ENCODE measurements around the gene WWOX.
A peak's percentile ranks its signal among the peaks of the same experiment; 100 is the strongest.
"Not testable (repeated sequence)": the region's sequence is repeated elsewhere in the genome, so short reads cannot be mapped to it uniquely, and the experiment has no call there.

The WWOX gene

GRCh38 chr16:78666318-78666717 is 566.9 kb downstream of the WWOX start:
- DNase-seq: no peak

GRCh38 chr16:78667675-78668074 is 568.2 kb downstream of the WWOX start:
- DNase-seq: no peak

- no peak for DNase-seq
These were observed 568.9 kb downstream of the WWOX start for GRCh38 chr16:78668393-78668792.

GRCh38 chr16:78669994-78670393 is 570.5 kb downstream of the WWOX start:
- DNase-seq: peak; percentile 40

GRCh38 chr16:78672779-78673556 is 573.5 kb downstream of the WWOX start:
- no peak for DNase-seq

DNA sequence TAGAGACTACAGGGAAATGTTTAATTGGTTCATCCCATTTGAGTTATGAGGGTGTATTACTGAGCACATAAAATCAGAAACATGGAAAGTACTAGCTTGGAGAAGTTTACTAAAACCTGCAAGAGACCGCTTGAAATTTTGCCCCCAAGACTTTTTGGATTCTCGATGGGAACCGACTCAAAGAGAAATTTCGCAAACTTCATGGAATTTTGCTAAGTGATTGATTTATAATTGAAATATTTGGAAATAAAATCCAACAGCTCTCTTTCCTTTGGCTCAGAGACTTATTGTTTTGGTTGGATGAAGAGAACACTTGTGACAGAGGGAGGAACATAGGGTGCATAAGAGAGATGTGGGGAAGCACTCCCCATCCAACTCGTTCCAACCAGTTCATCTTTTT is 574.4 kb downstream of the WWOX start:
- no peak for DNase-seq

DNA sequence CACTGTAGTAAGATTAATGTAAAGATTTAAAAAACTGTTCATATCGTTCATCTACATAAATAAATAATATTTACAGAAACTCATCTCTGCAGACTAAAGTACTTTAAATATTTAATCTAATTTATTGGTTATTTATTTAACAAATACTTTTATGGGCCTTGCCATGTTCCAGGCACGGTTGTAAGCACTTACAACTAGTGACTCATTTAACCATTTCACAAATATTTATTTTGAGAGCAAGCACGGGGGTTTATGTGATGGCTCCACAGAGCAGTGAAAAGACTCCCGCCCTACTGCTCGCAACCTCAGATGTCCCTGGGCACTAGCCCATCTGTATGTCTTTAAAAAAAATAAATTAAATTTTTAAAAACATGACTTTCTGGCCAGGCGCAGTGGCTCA is 575.9 kb downstream of the WWOX start:
- DNase-seq: peak; percentile 74

DNA sequence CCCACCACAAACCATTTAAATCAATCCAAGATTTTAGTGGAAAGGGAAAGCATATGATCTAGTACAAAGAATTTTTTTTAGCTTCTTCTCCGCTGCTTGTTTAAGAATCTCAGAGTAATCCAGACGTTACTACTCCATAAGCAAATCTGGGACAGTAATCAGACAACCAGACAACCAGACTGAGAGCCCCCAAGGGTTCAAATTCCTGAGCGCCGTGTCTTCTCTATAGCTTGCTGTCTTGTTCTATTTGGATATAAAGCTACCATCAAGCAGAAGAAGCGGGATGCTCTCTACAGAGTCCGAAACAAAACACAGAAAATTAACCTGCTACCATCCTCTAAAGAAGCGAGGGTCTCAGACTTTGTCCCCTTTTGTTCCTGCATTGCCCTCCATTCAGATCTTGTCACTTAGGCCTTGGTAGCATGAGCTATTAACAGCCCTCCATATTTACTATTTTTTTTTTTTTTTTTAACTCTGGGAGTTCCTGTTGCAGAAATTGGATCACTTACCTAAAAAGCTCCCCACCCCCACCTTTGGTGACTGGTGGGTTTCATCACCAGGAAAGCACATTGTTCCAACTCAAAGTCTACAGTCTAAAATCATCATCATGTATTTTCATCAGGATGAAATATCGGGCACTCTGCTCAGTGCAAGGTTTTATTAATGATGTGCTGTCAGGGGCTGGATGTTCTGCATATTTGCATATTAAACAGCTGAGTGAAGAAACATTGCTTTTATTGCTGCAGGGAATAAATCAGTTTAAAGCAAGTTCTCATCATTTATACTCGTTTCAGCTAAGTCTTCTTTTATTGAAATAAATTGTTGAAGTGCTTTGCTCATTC is 576.7 kb downstream of the WWOX start:
- DNase-seq: peak; percentile 16

DNA sequence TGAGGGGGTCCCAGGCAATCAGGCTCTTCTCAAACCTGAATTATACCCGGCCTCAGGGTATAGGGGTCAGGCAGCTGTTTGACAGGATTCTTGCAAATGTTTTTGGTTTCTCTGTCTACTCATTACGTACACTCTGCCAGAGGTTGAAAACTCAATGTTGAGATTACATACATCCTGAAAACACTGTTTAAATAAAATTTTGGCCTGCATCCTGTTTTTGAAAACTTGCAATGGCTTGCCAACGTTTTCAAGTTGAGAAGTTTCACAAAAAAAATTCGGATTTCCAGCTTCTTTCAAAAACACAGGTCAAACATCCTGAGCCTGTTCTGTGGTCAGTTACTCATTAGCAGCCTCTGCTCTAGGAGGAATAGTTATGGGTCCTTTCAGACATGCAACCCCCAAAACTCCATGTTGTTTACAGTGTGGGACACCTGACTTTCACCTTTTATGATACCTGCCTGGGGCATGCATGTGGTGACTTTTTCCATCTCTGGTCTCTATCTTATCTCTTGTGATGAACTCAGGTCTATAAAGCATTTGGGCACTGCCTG is 577.8 kb downstream of the WWOX start:
- no peak for DNase-seq

DNA sequence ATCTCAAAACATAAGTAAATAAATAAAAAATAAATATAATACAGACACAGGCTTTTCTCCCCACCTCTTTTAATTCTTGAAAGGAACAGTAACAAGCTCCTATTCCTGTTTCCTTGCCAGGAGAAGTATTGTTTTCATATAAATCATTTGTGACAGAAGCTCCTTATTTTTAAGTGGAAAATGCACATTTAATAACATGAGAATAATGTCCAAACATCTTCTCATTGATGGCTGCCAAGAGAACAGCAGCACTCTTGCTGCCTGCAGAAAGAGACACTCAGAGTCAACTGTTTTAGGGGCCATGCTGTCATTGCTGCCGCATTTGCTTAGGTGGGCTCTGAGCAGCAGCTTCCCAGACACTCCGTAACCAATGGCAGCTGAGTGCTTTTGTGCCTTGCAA is 580.1 kb downstream of the WWOX start:
- DNase-seq: no peak

DNA sequence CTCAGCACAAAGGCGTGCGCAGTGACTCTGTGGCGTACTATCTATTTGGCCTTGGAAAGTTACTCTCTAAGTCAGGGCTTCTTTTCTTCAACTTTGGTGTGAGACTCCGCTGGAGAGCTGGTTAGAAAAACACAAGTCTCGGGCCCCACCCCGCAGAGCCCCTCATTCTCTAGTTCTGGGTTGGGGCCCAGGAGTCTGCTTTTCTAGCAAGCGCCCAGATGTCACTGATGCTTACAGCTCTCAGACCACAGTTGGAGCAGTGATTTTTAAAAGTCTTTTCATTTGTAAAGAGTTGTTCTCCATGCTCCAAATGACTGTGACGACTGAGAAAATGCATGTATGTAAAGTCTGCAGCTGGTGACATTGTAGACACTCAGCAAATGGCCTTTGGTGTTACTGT is 582.3 kb downstream of the WWOX start:
- no peak for DNase-seq

DNA sequence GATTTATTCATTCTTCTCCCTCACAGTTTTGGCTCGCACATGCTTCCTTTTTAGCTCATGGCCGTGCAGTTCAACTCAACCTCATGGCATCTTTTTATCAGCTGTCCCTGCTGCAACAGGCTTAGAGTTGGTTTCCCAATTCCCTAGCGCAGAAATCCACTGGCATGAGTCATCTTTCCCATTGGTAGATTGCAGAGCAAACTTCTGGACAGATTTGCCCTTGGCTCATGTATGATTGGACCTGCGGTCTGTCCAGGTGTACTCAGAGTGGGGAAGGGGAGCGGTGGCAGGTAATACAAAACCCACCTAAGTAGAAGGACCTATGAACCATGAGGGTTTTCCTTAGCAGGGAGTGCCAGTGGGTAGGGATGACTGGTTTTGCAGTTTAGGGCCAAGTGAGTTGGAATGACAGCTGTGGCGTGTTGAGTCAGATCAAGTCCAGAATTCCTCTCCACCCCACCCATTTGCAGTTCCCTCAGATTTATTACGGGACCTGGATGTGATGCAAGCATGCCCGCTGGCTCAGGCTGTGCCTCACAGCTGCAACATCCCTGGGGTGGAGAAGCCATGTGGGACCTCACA is 584.7 kb downstream of the WWOX start:
- DNase-seq: peak; percentile 97

DNA sequence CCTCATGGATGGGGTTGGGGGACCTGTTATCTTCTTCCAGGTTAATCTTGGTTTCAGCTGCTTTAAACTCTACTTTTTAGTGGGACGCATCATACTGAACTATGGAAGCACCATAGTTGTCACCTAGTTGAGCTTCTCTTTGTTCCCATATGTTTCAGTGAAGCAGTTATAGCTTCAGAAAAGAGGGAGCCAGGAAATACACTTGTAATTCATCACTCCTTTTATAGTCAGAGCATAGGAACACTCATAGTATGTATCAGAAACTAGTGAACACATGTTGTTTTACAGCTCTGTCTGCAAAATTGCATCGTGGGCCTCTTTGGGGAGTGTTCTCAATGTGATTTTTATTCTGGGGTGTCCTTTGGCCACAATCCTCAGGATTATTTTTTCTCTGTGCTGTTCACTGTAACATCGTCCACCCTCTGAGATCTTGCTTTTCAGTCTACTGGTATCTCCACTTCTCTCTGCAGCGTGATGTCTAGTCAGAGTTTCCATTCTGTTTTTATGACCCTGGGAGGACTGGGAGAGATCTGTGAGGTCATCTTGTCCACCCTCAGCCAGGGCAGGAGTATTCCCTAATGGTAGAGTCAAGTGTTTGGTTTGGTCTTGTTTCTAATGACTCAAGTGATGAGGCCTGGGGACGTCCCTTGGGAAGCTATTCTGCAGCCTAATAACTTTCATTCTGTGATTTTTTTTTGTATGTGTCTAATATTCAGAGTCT is 585.4 kb downstream of the WWOX start:
- peak; percentile 93 for DNase-seq

- DNase-seq: no peak
These were observed 587.1 kb downstream of the WWOX start for GRCh38 chr16:78686601-78687000.

DNA sequence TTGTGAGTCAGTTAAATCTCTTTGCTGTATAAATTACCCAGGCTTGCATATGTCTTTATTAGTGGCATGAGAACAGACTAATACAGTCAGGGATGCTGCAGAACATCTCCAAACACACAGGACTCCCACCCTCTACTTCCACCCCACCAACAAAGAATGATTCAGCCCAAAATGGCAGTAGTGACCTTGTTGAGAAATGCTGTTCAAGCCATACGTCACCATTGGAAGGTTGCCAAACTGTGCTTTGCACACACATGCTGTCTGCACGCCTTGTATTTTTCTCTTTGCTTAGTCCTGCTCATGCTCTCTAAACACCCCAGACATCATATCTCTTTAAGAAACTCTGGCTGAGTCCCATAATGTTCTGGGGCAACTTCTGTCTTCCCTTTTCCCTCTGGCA is 589.6 kb downstream of the WWOX start:
- peak; percentile 20 for DNase-seq

- no peak for DNase-seq
These were observed 590.1 kb downstream of the WWOX start for GRCh38 chr16:78689536-78689935.

- DNase-seq: no peak
These were observed 591.1 kb downstream of the WWOX start for GRCh38 chr16:78690510-78690909.

DNA sequence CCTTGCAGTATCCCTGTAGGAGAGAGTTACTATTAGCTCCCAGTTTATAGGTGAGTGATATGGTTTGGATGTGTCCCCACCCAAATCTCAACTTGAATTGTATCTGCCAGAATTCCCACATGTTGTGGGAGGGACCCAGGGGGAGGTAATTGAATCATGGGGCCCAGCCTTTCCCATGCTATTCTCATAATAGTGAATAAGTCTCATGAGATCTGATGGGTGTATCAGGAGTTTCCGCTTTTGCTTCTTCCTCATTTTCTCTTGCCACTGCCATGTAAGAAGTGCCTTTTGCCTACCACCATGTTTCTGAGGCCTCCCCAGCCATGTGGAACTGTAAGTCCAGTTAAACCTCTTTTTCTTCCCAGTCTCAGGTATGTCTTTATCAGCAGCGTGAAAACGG is 592.3 kb downstream of the WWOX start:
- not testable (repeated sequence) for DNase-seq

GRCh38 chr16:78693496-78693895 is 594.0 kb downstream of the WWOX start:
- no peak for DNase-seq

DNA sequence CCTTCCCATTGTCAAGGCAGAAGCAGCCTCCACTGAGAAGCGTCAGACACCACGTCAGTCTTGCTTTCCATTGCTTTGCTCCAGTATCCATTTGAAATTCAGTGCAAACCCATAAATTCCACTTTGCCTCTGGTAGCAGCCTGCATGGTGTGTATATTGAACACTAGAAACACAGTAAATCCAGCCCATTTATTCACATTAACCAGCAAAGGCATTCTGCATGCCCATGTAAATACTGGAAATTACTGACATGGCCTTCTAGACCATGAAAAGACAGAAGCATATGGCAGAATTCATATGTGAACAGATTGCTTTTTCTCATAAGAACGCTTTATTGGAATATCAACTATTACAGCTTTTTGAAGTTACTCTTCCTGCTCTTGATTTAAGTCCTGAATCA is 595.0 kb downstream of the WWOX start:
- no peak for DNase-seq

DNA sequence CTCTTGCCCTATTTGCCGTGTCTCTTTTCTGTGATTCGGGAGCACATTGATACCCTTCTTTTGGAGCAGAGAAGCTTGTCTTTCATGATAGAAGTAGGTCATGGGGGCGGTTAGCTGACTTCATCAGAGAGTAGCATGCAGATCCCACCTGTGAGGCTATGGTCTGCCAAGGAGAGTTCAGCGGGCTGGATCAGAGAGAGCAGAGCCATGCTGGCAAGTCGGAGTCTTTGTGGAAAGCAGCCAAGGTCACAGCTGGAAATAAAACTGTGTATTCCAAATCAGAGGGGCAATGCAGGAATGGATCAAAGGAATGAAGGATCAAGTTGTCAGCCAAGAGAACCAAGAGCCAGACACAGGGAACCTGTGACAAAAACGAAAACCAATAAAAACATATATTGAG is 595.9 kb downstream of the WWOX start:
- DNase-seq: no peak

DNA sequence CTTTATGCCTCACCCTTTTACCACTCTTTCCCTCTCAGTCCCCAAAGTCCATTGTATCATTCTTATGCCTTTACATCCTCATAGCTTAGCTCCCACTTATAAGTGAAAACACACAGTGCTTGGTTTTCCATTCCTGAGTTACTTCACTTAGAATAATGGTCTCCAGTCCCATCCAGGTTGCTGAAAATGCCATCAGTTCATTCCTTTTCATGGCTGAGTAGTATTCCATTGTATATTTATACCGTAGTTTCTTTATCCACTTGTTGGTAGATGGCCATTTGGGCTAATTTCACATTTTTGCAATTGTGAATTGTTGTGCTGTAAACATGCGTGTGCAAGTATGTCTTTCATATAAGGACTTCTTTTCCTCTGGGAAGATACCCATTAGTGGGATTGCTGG is 597.3 kb downstream of the WWOX start:
- DNase-seq: no peak

GRCh38 chr16:78697426-78697825 is 598.0 kb downstream of the WWOX start:
- DNase-seq: no peak

All from fibroblast of skin of back (primary cell).